Measurements from ENCODE around the gene RBM39. TPM values are rescaled to one million over a fixed set of nuclear protein-coding genes. Genes with fewer than 3 reads are reported as not detected.

Gene RBM39
- total and polyA plus RNA-seq, 2 experiments from 2014 or later: 259 to 413 TPM

GRCh38 chr20:35768731-35769664, 26.9 kb upstream of the RBM39 start:
- Histone ChIP-seq H3K9me2 (ENCODE audit: insufficient read depth) (peaks cover 5% of the 10 kb centered on the region; the same call in 1 of the 2 replicates), H3K27me3 (ENCODE audit: insufficient read depth) (peaks cover 10% of the 10 kb centered on the region), H3K4me1 (ENCODE audit: insufficient read depth) (peaks cover 24% of the 10 kb centered on the region), H3F3A (replicated peaks; ENCODE audit: low read depth) (peaks cover 5% of the 10 kb centered on the region; the same call in 1 of the 2 replicates), H3K27ac (ENCODE audit: low read depth) (peak overlapping the region; percentile 82; the same call in 1 of the 2 replicates), H3K79me2 (replicated peaks; ENCODE audit: insufficient read depth) (peaks cover 18% of the 10 kb centered on the region), H2AFZ (no peak overlapping the region), H3K4me2 (0 out of 2 replicates have a peak overlapping the region, but pooled peaks have one; percentile 30), H3K4me3 (no peak overlapping the region), H4K20me1 (replicated peaks; ENCODE audit: insufficient read depth) (peaks cover 3% of the 10 kb centered on the region; the same call in 1 of the 2 replicates), H3K36me3 (ENCODE audit: insufficient read depth) (no peaks in the 10 kb centered on the region)
- Mint-ChIP-seq H3K27me3 (ENCODE audit: insufficient read depth, low read depth, poor library complexity) (peaks cover 25% of the 10 kb centered on the region), H3K4me3 (peak overlapping the region; percentile 16; the same call in 2 of the 3 replicates), H3K4me1 (peaks cover 28% of the 10 kb centered on the region), H3K27ac (peak overlapping the region; percentile 97), H3K36me3 (ENCODE audit: low read depth) (peaks cover 10% of the 10 kb centered on the region; the same call in 2 of the 3 replicates), H3K9me3 (peaks cover 12% of the 10 kb centered on the region; the same call in 2 of the 3 replicates)
- no peak for TF ChIP-seq ETS1 (IDR thresholded peaks at IDR 0.05)
- peak; percentile 86 for TF ChIP-seq POLR2AphosphoS5 (IDR thresholded peaks at IDR 0.05; ENCODE audit: low read depth)
- DNase-seq (ENCODE audit: low spot score): peak; percentile 93
- peak; percentile 78 for ATAC-seq

- peak overlapping the region; percentile 95 for H3K27ac Mint-ChIP-seq
- H3K4me2 ChIP-seq: peak overlapping the region; percentile 30; the same call in 1 of the 2 replicates
- no peak for TF ChIP-seq STAT1 (IDR thresholded peaks at IDR 0.05; ENCODE audit: unreplicated experiment)
- 0 out of 2 replicates have a peak, but pooled peaks have one; percentile 23 for TF ChIP-seq POLR2AphosphoS5 (IDR thresholded peaks at IDR 0.05; ENCODE audit: low read depth)
- H3K36me3 ChIP-seq (ENCODE audit: insufficient read depth): no peaks in the 10 kb centered on the region
- peak overlapping the region; percentile 82 for H3K27ac ChIP-seq (ENCODE audit: low read depth)
- H2AFZ ChIP-seq: peak overlapping the region; percentile 88
- H3K4me3 ChIP-seq: no peak overlapping the region
- H3K27me3 ChIP-seq (ENCODE audit: insufficient read depth): peaks cover 10% of the 10 kb centered on the region
- peaks cover 13% of the 10 kb centered on the region for H3K4me1 ChIP-seq (ENCODE audit: insufficient read depth)
- H3K4me3 Mint-ChIP-seq: peak overlapping the region; percentile 36; the same call in 1 of the 3 replicates
- peaks cover 5% of the 10 kb centered on the region; the same call in 1 of the 2 replicates for H3F3A ChIP-seq (replicated peaks; ENCODE audit: low read depth)
- H3K79me2 ChIP-seq (replicated peaks; ENCODE audit: insufficient read depth): peaks cover 7% of the 10 kb centered on the region
- peak; percentile 6 for ATAC-seq
- peaks cover 18% of the 10 kb centered on the region for H3K4me1 Mint-ChIP-seq
- peaks cover 25% of the 10 kb centered on the region for H3K27me3 Mint-ChIP-seq (ENCODE audit: insufficient read depth, low read depth, poor library complexity)
- no peaks in the 10 kb centered on the region for H4K20me1 ChIP-seq (replicated peaks; ENCODE audit: insufficient read depth)
- peak; percentile 66 for DNase-seq (ENCODE audit: low spot score)
- H3K9me3 Mint-ChIP-seq: peaks cover 12% of the 10 kb centered on the region; the same call in 2 of the 3 replicates
- peaks cover 8% of the 10 kb centered on the region; the same call in 2 of the 3 replicates for H3K36me3 Mint-ChIP-seq (ENCODE audit: low read depth)
- H3K9me2 ChIP-seq (ENCODE audit: insufficient read depth): peaks cover 5% of the 10 kb centered on the region; the same call in 1 of the 2 replicates
These were observed 25.8 kb upstream of the RBM39 start for GRCh38 chr20:35767683-35768481.

GRCh38 chr20:35766843-35767242, 24.8 kb upstream of the RBM39 start:
- Histone ChIP-seq H3K27me3 (ENCODE audit: insufficient read depth) (peaks cover 10% of the 10 kb centered on the region), H3K36me3 (ENCODE audit: insufficient read depth) (no peaks in the 10 kb centered on the region), H3K4me1 (ENCODE audit: insufficient read depth) (peaks cover 13% of the 10 kb centered on the region), H3K9me2 (ENCODE audit: insufficient read depth) (peaks cover 5% of the 10 kb centered on the region; the same call in 1 of the 2 replicates), H4K20me1 (replicated peaks; ENCODE audit: insufficient read depth) (no peaks in the 10 kb centered on the region), H3K27ac (ENCODE audit: low read depth) (no peak overlapping the region), H3F3A (replicated peaks; ENCODE audit: low read depth) (peaks cover 5% of the 10 kb centered on the region; the same call in 1 of the 2 replicates), H3K79me2 (replicated peaks; ENCODE audit: insufficient read depth) (no peaks in the 10 kb centered on the region), H3K4me3 (no peak overlapping the region), H2AFZ (no peak overlapping the region; the same call in 1 of the 2 replicates), H3K4me2 (no peak overlapping the region)
- no peak for DNase-seq (ENCODE audit: low spot score)
- Mint-ChIP-seq H3K36me3 (ENCODE audit: low read depth) (peaks cover 8% of the 10 kb centered on the region; the same call in 2 of the 3 replicates), H3K27ac (no peak overlapping the region), H3K9me3 (peaks cover 12% of the 10 kb centered on the region; the same call in 2 of the 3 replicates), H3K4me1 (peaks cover 18% of the 10 kb centered on the region), H3K4me3 (no peak overlapping the region), H3K27me3 (ENCODE audit: insufficient read depth, low read depth, poor library complexity) (peaks cover 23% of the 10 kb centered on the region)
- no peak for ATAC-seq
- TF ChIP-seq NANOG (IDR thresholded peaks at IDR 0.05; ENCODE audit: borderline replicate concordance): no peak
- TF ChIP-seq STAT1 (IDR thresholded peaks at IDR 0.05; ENCODE audit: unreplicated experiment): no peak
- no peak for TF ChIP-seq CREB1 (CRISPR knock-in tag; IDR thresholded peaks at IDR 0.05; ENCODE audit: low read depth)
- no peak for TF ChIP-seq ZNF331 (CRISPR knock-in tag; IDR thresholded peaks at IDR 0.05; ENCODE audit: low read depth)
- TF ChIP-seq POLR2AphosphoS5 (IDR thresholded peaks at IDR 0.05; ENCODE audit: low read depth): no peak
- TF ChIP-seq ZNF114 (CRISPR knock-in tag; IDR thresholded peaks at IDR 0.05): no peak
- TF ChIP-seq JUNB (IDR thresholded peaks at IDR 0.05; ENCODE audit: unreplicated experiment): no peak
- no peak for TF ChIP-seq EZH2phosphoT487 (IDR thresholded peaks at IDR 0.05; ENCODE audit: unreplicated experiment)
- no peak for TF ChIP-seq ETS1 (IDR thresholded peaks at IDR 0.05)

Measured in GM23338 (cell line).